Activated CD8-positive, alpha-beta T cell treated with anti-CD3 and anti-CD28 coated beads for 36 hours (primary cell): ENCODE results near the gene CYP26C1. TPM values are rescaled to one million over a fixed set of nuclear protein-coding genes. Genes with fewer than 3 reads are reported as not detected.
A peak's percentile ranks its signal among the peaks of the same experiment; 100 is the strongest.

Source experiments
- ATAC-seq: fragments of 200-7000 bp; cut with Tn5 transposase; one replicate; pipeline ENCODE4 v1.10.0; 2021; ENCODE audit warnings: mild to moderate bottlenecking, moderate library complexity
- CTCF ChIA-PET: fragments of 350-600 bp; sonication (Branson Sonifier 250); formaldehyde crosslinking; loops from one replicate; lab custom pipeline; 2021; ENCODE audit warnings: antibody characterized with exemption; lab: Charles Lee
- POLR2A ChIA-PET: fragments of 350-600 bp; sonication (Branson Sonifier 250); formaldehyde crosslinking; loops from one replicate; lab custom pipeline; 2021; ENCODE audit warnings: antibody characterized with exemption; lab: Charles Lee
- DNase-seq: peaks from one replicate; pipeline ENCODE4 v3.0.0-alpha.2; 2020
- H3K27ac Mint-ChIP-seq: one replicate; pipeline ENCODE4 v1.8.0; 2021; ENCODE audit warnings: mild to moderate bottlenecking, mixed read lengths
- H3K27me3 Mint-ChIP-seq: one replicate; pipeline ENCODE4 v1.8.0; 2021; ENCODE audit warnings: mixed read lengths
- H3K36me3 Mint-ChIP-seq: one replicate; pipeline ENCODE4 v1.8.0; 2021; ENCODE audit warnings: low read depth, mixed read lengths
- H3K4me1 Mint-ChIP-seq: one replicate; pipeline ENCODE4 v1.8.0; 2021; ENCODE audit warnings: low read depth, mixed read lengths
- H3K4me3 Mint-ChIP-seq: one replicate; pipeline ENCODE4 v1.8.0; 2021; ENCODE audit warnings: mild to moderate bottlenecking, moderate library complexity, mixed read lengths
- H3K9me3 Mint-ChIP-seq: one replicate; pipeline ENCODE4 v1.8.0; 2021; ENCODE audit warnings: mixed read lengths
- CTCF ChIP-seq: fragments of 200-600 bp; IDR thresholded peaks from one replicate; pipeline ENCODE4 v1.8.0; 2022; ENCODE audit warnings: antibody characterized with exemption, mild to moderate bottlenecking
- intact Hi-C: fragments of 100-400 bp; cut with micrococcal nuclease; formaldehyde crosslinking; loops from one replicate; pipeline ENCODE4 v1.10.0; 2022
- total RNA-seq, 2 experiments: library from RNA; stranded (reverse); gene quantifications; one replicate each; pipeline ENCODE4 v1.2.3, GENCODE V29; 2021

Gene CYP26C1
- total RNA-seq, 2 experiments from 2014 or later: not detected

DNA sequence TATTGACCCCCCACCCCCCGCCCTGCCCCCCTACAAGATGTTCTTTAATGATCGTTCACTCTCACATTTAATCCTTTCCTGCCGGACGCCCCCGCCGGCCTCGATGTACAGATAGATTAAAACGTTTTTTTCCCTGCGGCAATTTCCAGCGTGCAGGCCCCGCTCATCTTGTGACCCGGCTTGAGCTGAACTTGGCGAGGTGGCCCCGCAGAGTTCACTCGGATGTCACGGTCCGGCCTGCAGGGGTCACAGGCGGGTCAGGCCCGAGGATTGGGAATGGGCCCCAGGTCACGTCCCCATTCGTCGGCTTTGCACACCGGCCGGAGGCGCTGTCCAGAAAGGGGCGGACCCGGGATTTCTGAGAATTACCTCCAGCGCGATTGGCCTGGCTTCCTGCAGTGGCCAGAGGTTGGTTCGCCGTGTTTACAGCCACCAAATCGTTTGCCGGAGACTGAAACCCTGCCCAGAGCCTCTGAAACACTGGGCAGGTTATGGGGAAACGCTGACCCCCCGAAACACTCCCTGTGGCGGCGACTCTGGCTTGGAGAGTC, 11.2 kb downstream of the CYP26C1 start:
- Mint-ChIP-seq H3K27me3 (peaks cover 78% of the 10 kb centered on the region), H3K9me3 (no peaks in the 10 kb centered on the region), H3K4me3 (no peak overlapping the region), H3K36me3 (no peaks in the 10 kb centered on the region), H3K27ac (no peak overlapping the region), H3K4me1 (peaks cover 29% of the 10 kb centered on the region)
- ChIA-PET POLR2A (no interaction called here), CTCF (interaction anchor here (2.8 kb wide), 1 partner anchor 10 kb away, joined by 6 read pairs; no protein-coding TSS in a partner anchor)
- DNase-seq (peak; percentile 4), ATAC-seq (no peak)
- no peak for TF ChIP-seq CTCF
- intact Hi-C loops: loop anchor here (10.0 kb wide), 2 partner anchors 107 to 377 kb away; no protein-coding TSS in a partner anchor

GRCh38 chr10:93072225-93072712, 11.7 kb downstream of the CYP26C1 start:
- POLR2A ChIA-PET: no interaction called here
- H3K9me3 Mint-ChIP-seq: no peaks in the 10 kb centered on the region

GRCh38 chr10:93072713-93073538, 12.3 kb downstream of the CYP26C1 start:
- ChIA-PET POLR2A (no interaction called here), CTCF (interaction anchor here (1.1 to 2.8 kb wide), 2 partner anchors 8 to 11 kb away, joined by 3 to 6 read pairs; no protein-coding TSS in a partner anchor)
- DNase-seq (peak; percentile 11), ATAC-seq (no peak)
- H3K27ac Mint-ChIP-seq: no peak overlapping the region
- H3K27me3 Mint-ChIP-seq: peaks cover 70% of the 10 kb centered on the region
- H3K4me3 Mint-ChIP-seq: no peak overlapping the region
- TF ChIP-seq CTCF: no peak
- intact Hi-C loops: loop anchor here (10.0 kb wide), 2 partner anchors 108 to 378 kb away; no protein-coding TSS in a partner anchor
- H3K4me1 Mint-ChIP-seq: peaks cover 29% of the 10 kb centered on the region
- no peaks in the 10 kb centered on the region for H3K36me3 Mint-ChIP-seq
- no peaks in the 10 kb centered on the region for H3K9me3 Mint-ChIP-seq

More at GRCh38 chr10:93072225-93072712, 11.7 kb downstream of the CYP26C1 start:
- H3K27me3 Mint-ChIP-seq: peaks cover 74% of the 10 kb centered on the region
- no peak overlapping the region for H3K4me3 Mint-ChIP-seq
- H3K4me1 Mint-ChIP-seq: peaks cover 29% of the 10 kb centered on the region
- TF ChIP-seq CTCF: no peak
- intact Hi-C loops: loop anchor here (10.0 kb wide), 2 partner anchors 107 to 377 kb away; no protein-coding TSS in a partner anchor
- DNase-seq (peak; percentile 4), ATAC-seq (no peak)
- CTCF ChIA-PET: interaction anchor here (2.8 kb wide), 1 partner anchor 10 kb away, joined by 6 read pairs; no protein-coding TSS in a partner anchor
- no peak overlapping the region for H3K27ac Mint-ChIP-seq
- no peaks in the 10 kb centered on the region for H3K36me3 Mint-ChIP-seq

GRCh38 chr10:93073539-93074146, 13.0 kb downstream of the CYP26C1 start, which contains the start of gene CYP26A1:
CYP26A1 (plus strand) TSS chr10:93073893; CDS start chr10:93073935, 42 bp downstream.
- TF ChIP-seq CTCF: no peak
- no peaks in the 10 kb centered on the region for H3K9me3 Mint-ChIP-seq
- peak; percentile 41 for ATAC-seq
- DNase-seq: peak; percentile 22
- ChIA-PET CTCF (interaction anchor here (1.1 to 2.8 kb wide), 3 partner anchors 9 to 67 kb away, joined by 3 to 6 read pairs (median 4); no protein-coding TSS in a partner anchor), POLR2A (no interaction called here)
- intact Hi-C loops: loop anchor here (10.0 kb wide), 2 partner anchors 109 to 379 kb away; no protein-coding TSS in a partner anchor
- peaks cover 26% of the 10 kb centered on the region for H3K4me1 Mint-ChIP-seq
- no peak within 1 kb of the TSS for H3K27ac Mint-ChIP-seq
- peaks cover 68% of the 10 kb centered on the region for H3K27me3 Mint-ChIP-seq
- peak within 1 kb of the TSS; percentile 63 for H3K4me3 Mint-ChIP-seq
- H3K36me3 Mint-ChIP-seq: no peaks in the 10 kb centered on the region
